BLaER1 treated with 17β-estradiol and CSF1 and Interleukin-3, amounts not matched to agents 10 nM and 100 nM (cell line): ENCODE data around the gene ADAMTSL1.

Experiments used
- H3K27ac ChIP-seq, 11 experiments: shearing (Covaris generic); formaldehyde crosslinking; 2 replicates each; pipeline ENCODE4 v1.8.1; 2022
- H3K27me3 ChIP-seq, 11 experiments: shearing (Covaris generic); formaldehyde crosslinking; 2 replicates each; pipeline ENCODE4 v1.8.1; 2022
- H3K36me3 ChIP-seq, 11 experiments: shearing (Covaris generic); formaldehyde crosslinking; 2 replicates each; pipeline ENCODE4 v1.8.1; 2022
- H3K4me1 ChIP-seq, 10 experiments: shearing (Covaris generic); formaldehyde crosslinking; 2 replicates each; pipeline ENCODE4 v1.8.1; 2022
- H3K4me2 ChIP-seq, 11 experiments: shearing (Covaris generic); formaldehyde crosslinking; 2 replicates each; pipeline ENCODE4 v1.8.1; 2022
- H3K4me3 ChIP-seq, 10 experiments: shearing (Covaris generic); formaldehyde crosslinking; 2 replicates each; pipeline ENCODE4 v1.8.1; 2022
- H3K9ac ChIP-seq, 11 experiments: shearing (Covaris generic); formaldehyde crosslinking; 2 replicates each; pipeline ENCODE4 v1.8.1; 2022
- H3K9me3 ChIP-seq, 11 experiments: shearing (Covaris generic); formaldehyde crosslinking; replicated peaks in 1 of 11; 2 replicates each; pipeline ENCODE4 v1.8.1; 2022
- H4K20me1 ChIP-seq, 11 experiments: shearing (Covaris generic); formaldehyde crosslinking; 2 replicates each; pipeline ENCODE4 v1.8.1; 2022
- Cebpa-rat ChIP-seq, 11 experiments: shearing (Covaris generic); IDR thresholded peaks; 2 replicates each; pipeline ENCODE4 v1.8.1; 2022

The ADAMTSL1 gene

DNA sequence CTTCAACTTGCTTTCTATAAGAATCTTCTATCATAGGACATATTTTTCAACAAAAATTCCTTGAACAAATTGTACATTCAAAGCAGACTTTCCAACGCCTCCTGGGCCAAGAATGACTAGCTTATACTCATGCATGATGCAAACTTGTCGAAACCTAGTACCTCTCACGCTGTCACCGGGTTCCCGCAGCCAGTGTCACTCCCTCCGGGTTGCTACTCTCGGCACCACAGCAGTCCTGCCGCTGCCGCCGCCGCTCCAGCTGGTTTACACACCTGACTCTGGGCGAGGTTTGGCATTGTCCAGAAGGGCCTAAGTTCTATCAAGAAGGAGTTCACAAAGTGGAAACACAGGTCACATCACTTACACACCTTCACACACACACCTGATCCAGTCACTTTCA, 244.4 kb downstream of the ADAMTSL1 start:
- Histone ChIP-seq H3K9me3 (no peaks in the 10 kb centered on the region), H3K36me3 (no peaks in the 10 kb centered on the region), H3K4me1 (no peaks in the 10 kb centered on the region), H3K4me2 (no peak overlapping the region), H3K9ac (no peak overlapping the region), H3K27ac (no peak overlapping the region), H3K4me3 (no peak overlapping the region), H3K27me3 (no peaks in the 10 kb centered on the region), H4K20me1 (no peaks in the 10 kb centered on the region)
- no peak for TF ChIP-seq Cebpa-rat (IDR thresholded peaks at IDR 0.05)

DNA sequence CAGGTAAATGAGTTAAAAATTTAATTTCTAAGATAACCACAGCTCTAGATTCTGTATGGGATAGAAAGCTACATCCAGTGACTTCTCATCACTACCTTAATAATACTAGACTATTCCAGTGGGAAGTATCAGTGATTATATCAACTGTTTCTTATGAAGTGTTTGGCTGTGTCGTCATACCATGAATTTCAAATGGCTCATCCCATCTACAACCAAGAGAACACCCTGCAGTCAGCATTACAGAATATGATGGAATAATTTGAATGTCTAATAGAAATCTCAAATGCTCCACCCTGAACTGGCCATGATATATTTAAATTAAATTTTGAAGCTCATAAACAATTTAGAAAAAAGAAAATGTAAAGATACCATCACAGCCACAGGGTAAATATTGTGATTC, 245.0 kb downstream of the ADAMTSL1 start:
- Histone ChIP-seq H3K4me3 (no peak overlapping the region), H3K4me2 (no peak overlapping the region), H3K4me1 (no peaks in the 10 kb centered on the region), H4K20me1 (no peaks in the 10 kb centered on the region), H3K9ac (no peak overlapping the region), H3K27me3 (no peaks in the 10 kb centered on the region), H3K9me3 (no peaks in the 10 kb centered on the region), H3K36me3 (no peaks in the 10 kb centered on the region), H3K27ac (no peak overlapping the region)
- TF ChIP-seq Cebpa-rat (IDR thresholded peaks at IDR 0.05) = no peak

DNA sequence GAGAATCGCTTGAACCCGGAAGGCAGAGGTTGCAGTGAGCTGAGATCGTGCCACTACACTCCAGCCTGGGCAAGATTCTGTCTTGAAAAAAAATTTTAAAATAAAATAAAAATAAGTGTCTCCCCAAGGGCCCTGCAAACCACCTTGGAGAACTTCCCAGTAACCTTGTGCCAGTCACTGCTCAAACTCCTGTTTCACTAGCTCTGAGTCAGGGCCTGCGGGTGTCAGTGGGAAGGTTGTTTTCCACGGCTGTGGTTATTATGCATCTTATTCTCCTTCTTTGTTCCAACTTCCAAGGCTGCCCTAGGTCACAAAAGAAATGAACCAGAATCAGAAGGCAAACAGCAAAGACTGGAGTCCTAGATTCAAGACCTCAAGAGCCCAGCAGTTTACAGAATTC, 246.7 kb downstream of the ADAMTSL1 start:
- H3K4me1 ChIP-seq = no peaks in the 10 kb centered on the region
- no peak overlapping the region for H3K9ac ChIP-seq
- H3K4me2 ChIP-seq = no peak overlapping the region
- TF ChIP-seq Cebpa-rat (IDR thresholded peaks at IDR 0.05) = no peak
- H3K4me3 ChIP-seq = no peak overlapping the region
- no peaks in the 10 kb centered on the region for H3K9me3 ChIP-seq
- no peaks in the 10 kb centered on the region for H4K20me1 ChIP-seq
- no peaks in the 10 kb centered on the region for H3K36me3 ChIP-seq
- no peaks in the 10 kb centered on the region for H3K27me3 ChIP-seq
- H3K27ac ChIP-seq = no peak overlapping the region

DNA sequence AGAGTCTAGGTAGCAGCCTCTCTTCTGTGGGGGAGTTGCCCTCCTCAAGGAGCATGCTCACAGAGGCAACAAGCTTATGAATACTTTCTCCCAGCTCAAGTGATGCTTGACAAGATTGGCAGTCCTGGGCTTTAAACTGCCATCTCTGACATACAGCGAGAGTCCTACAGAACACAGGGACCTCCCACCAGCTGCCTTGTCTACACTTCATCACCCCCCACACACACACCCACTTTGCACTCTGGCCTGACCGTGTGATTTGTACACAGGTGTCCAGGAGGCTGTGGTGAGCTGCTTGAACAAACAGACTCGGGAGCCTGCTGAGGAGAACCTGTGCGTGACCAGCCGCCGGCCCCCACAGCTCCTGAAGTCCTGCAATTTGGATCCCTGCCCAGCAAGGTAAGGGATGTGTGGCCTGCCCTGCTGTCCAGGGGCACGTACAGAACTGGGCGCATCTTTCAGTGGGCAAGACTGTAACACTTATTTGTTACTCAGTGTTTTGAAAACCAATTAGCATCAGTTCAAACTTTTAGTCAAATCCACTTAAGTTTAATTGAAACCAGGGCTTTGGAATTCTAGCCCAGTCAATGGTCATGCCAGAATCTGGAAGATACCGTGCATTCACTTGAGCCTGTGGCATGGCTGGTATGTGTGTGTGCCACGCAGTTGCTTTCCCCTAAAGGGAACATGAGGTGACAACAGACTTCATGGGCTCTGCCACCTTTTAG, 247.5 kb downstream of the ADAMTSL1 start:
- Histone ChIP-seq H4K20me1 (no peaks in the 10 kb centered on the region), H3K9me3 (no peaks in the 10 kb centered on the region), H3K4me2 (no peak overlapping the region), H3K27me3 (no peaks in the 10 kb centered on the region), H3K9ac (no peak overlapping the region), H3K36me3 (no peaks in the 10 kb centered on the region), H3K4me3 (no peak overlapping the region), H3K27ac (no peak overlapping the region), H3K4me1 (no peaks in the 10 kb centered on the region)
- no peak for TF ChIP-seq Cebpa-rat (IDR thresholded peaks at IDR 0.05)

DNA sequence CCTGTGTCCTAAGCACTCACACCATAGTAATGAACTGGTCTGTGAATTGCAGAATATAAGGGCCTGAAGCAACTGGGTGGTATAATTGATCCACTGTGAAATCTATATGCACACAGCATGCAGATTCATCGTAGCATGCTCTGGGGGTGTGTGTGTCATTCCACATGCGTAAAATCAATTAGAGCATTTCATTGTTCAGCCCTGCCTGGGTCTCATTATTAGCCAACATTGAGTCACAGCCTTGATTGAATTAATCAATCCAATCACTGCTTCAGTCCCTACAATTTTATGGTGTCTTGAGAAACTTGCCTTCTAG, 248.0 kb downstream of the ADAMTSL1 start:
- no peaks in the 10 kb centered on the region for H3K27me3 ChIP-seq
- H3K4me2 ChIP-seq = no peak overlapping the region
- H3K27ac ChIP-seq = no peak overlapping the region

DNA sequence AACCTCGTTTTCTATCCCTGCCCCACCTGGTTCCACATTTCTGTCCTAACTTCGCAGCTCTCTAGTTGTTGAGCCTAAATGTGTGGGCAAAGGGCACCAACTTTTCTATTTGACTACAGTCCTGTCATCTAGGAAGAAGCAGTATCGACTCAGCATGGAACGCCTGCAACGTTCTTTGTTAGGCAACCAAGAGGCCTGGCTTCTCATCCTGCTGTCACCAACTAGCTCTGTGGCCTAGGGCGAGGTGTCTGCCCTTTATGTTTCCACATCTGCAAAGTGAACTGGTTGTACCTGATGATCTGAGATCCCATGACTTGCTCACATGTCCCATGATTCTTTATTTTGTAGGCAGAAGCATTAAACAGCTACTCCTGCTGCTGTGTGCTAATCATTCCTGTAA, 248.9 kb downstream of the ADAMTSL1 start:
- H3K9me3 ChIP-seq = no peaks in the 10 kb centered on the region
- TF ChIP-seq Cebpa-rat (IDR thresholded peaks at IDR 0.05) = no peak
- H3K4me2 ChIP-seq = no peak overlapping the region

More for the DNA sequence above, 248.0 kb downstream of the ADAMTSL1 start:
- Histone ChIP-seq H3K4me1 (no peaks in the 10 kb centered on the region), H4K20me1 (no peaks in the 10 kb centered on the region), H3K9me3 (no peaks in the 10 kb centered on the region), H3K36me3 (no peaks in the 10 kb centered on the region), H3K4me3 (no peak overlapping the region), H3K9ac (no peak overlapping the region)
- TF ChIP-seq Cebpa-rat (IDR thresholded peaks at IDR 0.05) = no peak

GRCh38 chr9:18723366-18723765, 249.4 kb downstream of the ADAMTSL1 start:
- no peaks in the 10 kb centered on the region for H4K20me1 ChIP-seq
- no peaks in the 10 kb centered on the region for H3K9me3 ChIP-seq
- H3K36me3 ChIP-seq = no peaks in the 10 kb centered on the region
- no peak overlapping the region for H3K4me2 ChIP-seq
- H3K9ac ChIP-seq = no peak overlapping the region
- no peak overlapping the region for H3K27ac ChIP-seq
- TF ChIP-seq Cebpa-rat (IDR thresholded peaks at IDR 0.05) = no peak
- no peak overlapping the region for H3K4me3 ChIP-seq
- H3K27me3 ChIP-seq = no peaks in the 10 kb centered on the region
- H3K4me1 ChIP-seq = no peaks in the 10 kb centered on the region

More for the DNA sequence above, 248.9 kb downstream of the ADAMTSL1 start:
- no peaks in the 10 kb centered on the region for H3K27me3 ChIP-seq
- no peak overlapping the region for H3K4me3 ChIP-seq
- no peaks in the 10 kb centered on the region for H3K36me3 ChIP-seq
- no peak overlapping the region for H3K9ac ChIP-seq
- no peaks in the 10 kb centered on the region for H3K4me1 ChIP-seq
- no peaks in the 10 kb centered on the region for H4K20me1 ChIP-seq
- no peak overlapping the region for H3K27ac ChIP-seq

GRCh38 chr9:18726546-18726945, 252.6 kb downstream of the ADAMTSL1 start:
- no peak overlapping the region for H3K9ac ChIP-seq
- TF ChIP-seq Cebpa-rat (IDR thresholded peaks at IDR 0.05) = no peak
- H3K4me3 ChIP-seq = no peak overlapping the region
- H3K9me3 ChIP-seq = no peaks in the 10 kb centered on the region
- H3K27ac ChIP-seq = no peak overlapping the region
- no peaks in the 10 kb centered on the region for H3K27me3 ChIP-seq
- no peaks in the 10 kb centered on the region for H3K36me3 ChIP-seq
- no peaks in the 10 kb centered on the region for H4K20me1 ChIP-seq
- no peak overlapping the region for H3K4me2 ChIP-seq
- H3K4me1 ChIP-seq = no peaks in the 10 kb centered on the region

DNA sequence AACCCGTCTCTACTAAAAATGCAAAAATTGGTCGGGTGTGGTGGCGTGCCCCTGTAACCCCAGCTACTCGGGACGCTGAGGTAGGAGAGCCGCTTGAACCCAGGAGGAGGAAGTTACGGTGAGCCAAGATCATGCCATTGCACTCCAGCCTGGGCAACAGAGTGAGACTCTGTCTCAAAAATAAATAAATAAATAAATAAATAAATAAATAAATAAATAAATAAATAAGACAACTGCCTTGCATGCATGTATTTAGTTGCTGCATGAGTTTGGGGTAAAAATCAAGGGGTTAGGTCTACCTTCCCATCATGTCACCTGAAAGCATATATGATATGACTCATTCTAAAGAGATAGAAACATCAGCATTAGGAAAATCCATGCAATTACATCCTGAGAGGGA, 254.0 kb downstream of the ADAMTSL1 start:
- no peaks in the 10 kb centered on the region for H3K36me3 ChIP-seq
- H3K9me3 ChIP-seq = no peaks in the 10 kb centered on the region
- H3K27me3 ChIP-seq = no peaks in the 10 kb centered on the region
- no peak for TF ChIP-seq Cebpa-rat (IDR thresholded peaks at IDR 0.05)
- no peak overlapping the region for H3K9ac ChIP-seq
- H3K27ac ChIP-seq = no peak overlapping the region
- H3K4me3 ChIP-seq = no peak overlapping the region
- no peaks in the 10 kb centered on the region for H3K4me1 ChIP-seq
- no peaks in the 10 kb centered on the region for H4K20me1 ChIP-seq
- H3K4me2 ChIP-seq = no peak overlapping the region

GRCh38 chr9:18728642-18729041, 254.7 kb downstream of the ADAMTSL1 start:
- H3K4me3 ChIP-seq = no peak overlapping the region
- H4K20me1 ChIP-seq = no peaks in the 10 kb centered on the region
- no peaks in the 10 kb centered on the region for H3K36me3 ChIP-seq
- H3K4me1 ChIP-seq = no peaks in the 10 kb centered on the region
- no peaks in the 10 kb centered on the region for H3K9me3 ChIP-seq
- no peak overlapping the region for H3K9ac ChIP-seq
- H3K27me3 ChIP-seq = no peaks in the 10 kb centered on the region
- H3K27ac ChIP-seq = no peak overlapping the region
- H3K4me2 ChIP-seq = no peak overlapping the region
- TF ChIP-seq Cebpa-rat (IDR thresholded peaks at IDR 0.05) = no peak
